ENCODE data around the gene FAM193A. TPM values are rescaled to one million over a fixed set of nuclear protein-coding genes. Genes with fewer than 3 reads are reported as not detected.
"Not testable (repeated sequence)": the region's sequence is repeated elsewhere in the genome, so short reads cannot be mapped to it uniquely, and the experiment has no call there.

Gene FAM193A
- total and polyA plus RNA-seq, 2 donors (not counting 1 experiment from before 2014, with no cell fraction given) = 16.0 to 62.7 TPM

GRCh38 chr4:2615821-2616220 lies 79.4 kb downstream of the FAM193A start:
- CTCF ChIA-PET = no interaction called here
- DNase-seq (no peak), ATAC-seq (ENCODE audit: low read depth) (no peak)
- Histone ChIP-seq H3K4me2 (replicated peaks; ENCODE audit: low read depth, low read length, poor library complexity, severe bottlenecking) (no peak overlapping the region), H3K9ac (ENCODE audit: low read length) (no peak overlapping the region), H3K9me3 (ENCODE audit: control extremely low read depth in 1 of 3, control insufficient read depth in 2 of 3, insufficient read depth in 1 of 3, low read length in 2 of 3) (no peaks in the 10 kb centered on the region), H4K20me1 (ENCODE audit: control insufficient read depth, insufficient read depth, low read length, poor library complexity, severe bottlenecking) (peaks cover 59% of the 10 kb centered on the region), H2AFZ (ENCODE audit: insufficient read depth, low read depth, low read length, poor library complexity, severe bottlenecking) (no peak overlapping the region), H3K27me3 (replicated peaks in 1 of 4; ENCODE audit: control extremely low read depth in 1 of 4, control insufficient read depth in 3 of 4, insufficient read depth in 4 of 4, low read length in 3 of 4) (no peaks in the 10 kb centered on the region), H3K4me3 (ENCODE audit: control extremely low read depth in 1 of 5, extremely low read depth in 1 of 5, insufficient read depth in 1 of 5, low read depth in 2 of 5, low read length in 4 of 5) (no peak overlapping the region), H3K36me3 (replicated peaks in 1 of 2; ENCODE audit: control extremely low read depth in 1 of 2, control insufficient read depth in 1 of 2, extremely low read depth in 1 of 2, insufficient read depth in 2 of 2, low read length in 1 of 2) (peaks cover 0 to 2% of the 10 kb centered on the region in 2 experiments), H3K4me1 (ENCODE audit: control insufficient read depth in 2 of 2, insufficient read depth in 2 of 2, low read length in 2 of 2) (no peaks in the 10 kb centered on the region), H3K79me2 (ENCODE audit: control insufficient read depth, insufficient read depth, low read length) (peaks cover 97% of the 10 kb centered on the region), H3K27ac (ENCODE audit: low read length in 2 of 2) (no peak overlapping the region)
- H3K9me3 Mint-ChIP-seq (ENCODE audit: insufficient read depth) = no peaks in the 10 kb centered on the region
- WGBS (ENCODE audit: insufficient coverage) = 97% methylated on average over 6 of the region's 14 CpGs
- intact Hi-C loops (cut with micrococcal nuclease) = no loop called here
- TF ChIP-seq, protein P1, sequence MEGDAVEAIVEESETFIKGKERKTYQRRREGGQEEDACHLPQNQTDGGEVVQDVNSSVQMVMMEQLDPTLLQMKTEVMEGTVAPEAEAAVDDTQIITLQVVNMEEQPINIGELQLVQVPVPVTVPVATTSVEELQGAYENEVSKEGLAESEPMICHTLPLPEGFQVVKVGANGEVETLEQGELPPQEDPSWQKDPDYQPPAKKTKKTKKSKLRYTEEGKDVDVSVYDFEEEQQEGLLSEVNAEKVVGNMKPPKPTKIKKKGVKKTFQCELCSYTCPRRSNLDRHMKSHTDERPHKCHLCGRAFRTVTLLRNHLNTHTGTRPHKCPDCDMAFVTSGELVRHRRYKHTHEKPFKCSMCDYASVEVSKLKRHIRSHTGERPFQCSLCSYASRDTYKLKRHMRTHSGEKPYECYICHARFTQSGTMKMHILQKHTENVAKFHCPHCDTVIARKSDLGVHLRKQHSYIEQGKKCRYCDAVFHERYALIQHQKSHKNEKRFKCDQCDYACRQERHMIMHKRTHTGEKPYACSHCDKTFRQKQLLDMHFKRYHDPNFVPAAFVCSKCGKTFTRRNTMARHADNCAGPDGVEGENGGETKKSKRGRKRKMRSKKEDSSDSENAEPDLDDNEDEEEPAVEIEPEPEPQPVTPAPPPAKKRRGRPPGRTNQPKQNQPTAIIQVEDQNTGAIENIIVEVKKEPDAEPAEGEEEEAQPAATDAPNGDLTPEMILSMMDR (IDR thresholded peaks at IDR 0.05) = no peak
- no peak for TF ChIP-seq EZH2 (IDR thresholded peaks at IDR 0.05; ENCODE audit: borderline replicate concordance, insufficient read depth, low read depth, low read length, poor library complexity, severe bottlenecking)
- no peak overlapping the region for H3K4me3 Mint-ChIP-seq
- H3K27me3 Mint-ChIP-seq = no peaks in the 10 kb centered on the region
- no peak overlapping the region for H3K27ac Mint-ChIP-seq
- POLR2A ChIA-PET = no interaction called here
- H3K4me1 Mint-ChIP-seq = peaks cover 25% of the 10 kb centered on the region

DNA sequence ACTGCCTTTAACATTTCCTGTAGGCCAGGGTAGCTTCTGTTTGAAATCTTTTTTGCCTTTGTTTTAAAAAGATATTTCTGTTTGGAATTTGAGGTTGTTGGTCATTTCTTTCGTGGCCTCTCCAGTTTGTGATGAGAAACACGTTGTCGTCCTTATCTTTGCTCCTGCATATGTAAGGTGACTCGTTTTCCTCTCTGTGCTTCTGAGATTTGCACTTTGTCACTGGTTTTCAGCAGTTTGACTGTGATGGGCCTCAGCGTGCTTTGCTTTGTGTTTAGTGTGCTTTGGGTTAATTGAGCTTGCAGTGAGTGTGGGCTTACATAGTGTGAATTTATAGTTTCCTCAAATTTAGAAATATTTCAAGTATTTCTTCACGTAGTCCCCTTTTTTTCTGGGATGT lies 81.5 kb downstream of the FAM193A start:
- CTCF ChIA-PET = interaction anchor here (0.6 kb wide), 1 partner anchor 13 kb away, joined by 3 read pairs; no protein-coding TSS in a partner anchor
- POLR2A ChIA-PET = no interaction called here
- peaks cover 74% of the 10 kb centered on the region for H4K20me1 ChIP-seq (ENCODE audit: control insufficient read depth, insufficient read depth, low read length, poor library complexity, severe bottlenecking)

GRCh38 chr4:2618729-2619128 lies 82.3 kb downstream of the FAM193A start:
- peaks cover 75% of the 10 kb centered on the region for H4K20me1 ChIP-seq (ENCODE audit: control insufficient read depth, insufficient read depth, low read length, poor library complexity, severe bottlenecking)
- H3K36me3 ChIP-seq (replicated peaks in 1 of 2; ENCODE audit: control extremely low read depth in 1 of 2, control insufficient read depth in 1 of 2, extremely low read depth in 1 of 2, insufficient read depth in 2 of 2, low read length in 1 of 2); POLR2A ChIA-PET; H3K27ac Mint-ChIP-seq; H3K4me1 ChIP-seq (ENCODE audit: control insufficient read depth in 2 of 2, insufficient read depth in 2 of 2, low read length in 2 of 2); H3K4me3 Mint-ChIP-seq; intact Hi-C loops (cut with micrococcal nuclease); H3K27me3 ChIP-seq (replicated peaks in 1 of 4; ENCODE audit: control extremely low read depth in 1 of 4, control insufficient read depth in 3 of 4, insufficient read depth in 4 of 4, low read length in 3 of 4); ATAC-seq (ENCODE audit: low read depth); H2AFZ ChIP-seq (ENCODE audit: insufficient read depth, low read depth, low read length, poor library complexity, severe bottlenecking); H3K9ac ChIP-seq (ENCODE audit: low read length); H3K27ac ChIP-seq (ENCODE audit: low read length in 2 of 2); DNase-seq; H3K4me3 ChIP-seq (ENCODE audit: control extremely low read depth in 1 of 5, extremely low read depth in 1 of 5, insufficient read depth in 1 of 5, low read depth in 2 of 5, low read length in 4 of 5); H3K9me3 ChIP-seq (ENCODE audit: control extremely low read depth in 1 of 3, control insufficient read depth in 2 of 3, insufficient read depth in 1 of 3, low read length in 2 of 3); H3K4me2 ChIP-seq (replicated peaks; ENCODE audit: low read depth, low read length, poor library complexity, severe bottlenecking); H3K9me3 Mint-ChIP-seq (ENCODE audit: insufficient read depth); H3K27me3 Mint-ChIP-seq: not testable (repeated sequence)
- peaks cover 37% of the 10 kb centered on the region for H3K4me1 Mint-ChIP-seq
- 97% methylated on average over 8 of the region's 9 CpGs for WGBS (ENCODE audit: insufficient coverage)
- peaks cover 97% of the 10 kb centered on the region for H3K79me2 ChIP-seq (ENCODE audit: control insufficient read depth, insufficient read depth, low read length)
- CTCF ChIA-PET = interaction anchor here (0.6 kb wide), 1 partner anchor 14 kb away, joined by 3 read pairs; no protein-coding TSS in a partner anchor

More for the DNA sequence above, 81.5 kb downstream of the FAM193A start:
- Mint-ChIP-seq H3K4me1 (peaks cover 32% of the 10 kb centered on the region), H3K9me3 (ENCODE audit: insufficient read depth) (no peaks in the 10 kb centered on the region), H3K27ac (no peak overlapping the region), H3K4me3 (no peak overlapping the region), H3K27me3 (no peaks in the 10 kb centered on the region)
- H2AFZ ChIP-seq (ENCODE audit: insufficient read depth, low read depth, low read length, poor library complexity, severe bottlenecking) = no peak overlapping the region
- H3K4me1 ChIP-seq (ENCODE audit: control insufficient read depth in 2 of 2, insufficient read depth in 2 of 2, low read length in 2 of 2) = no peaks in the 10 kb centered on the region
- no peak overlapping the region for H3K4me3 ChIP-seq (ENCODE audit: control extremely low read depth in 1 of 5, extremely low read depth in 1 of 5, insufficient read depth in 1 of 5, low read depth in 2 of 5, low read length in 4 of 5)
- ATAC-seq (ENCODE audit: low read depth) = no peak
- peaks cover 97% of the 10 kb centered on the region for H3K79me2 ChIP-seq (ENCODE audit: control insufficient read depth, insufficient read depth, low read length)
- DNase-seq = no peak
- no peaks in the 10 kb centered on the region for H3K27me3 ChIP-seq (replicated peaks in 1 of 4; ENCODE audit: control extremely low read depth in 1 of 4, control insufficient read depth in 3 of 4, insufficient read depth in 4 of 4, low read length in 3 of 4)
- H3K9me3 ChIP-seq (ENCODE audit: control extremely low read depth in 1 of 3, control insufficient read depth in 2 of 3, insufficient read depth in 1 of 3, low read length in 2 of 3) = no peaks in the 10 kb centered on the region
- H3K27ac ChIP-seq (ENCODE audit: low read length in 2 of 2) = no peak overlapping the region
- TF ChIP-seq, protein P1 (IDR thresholded peaks at IDR 0.05) = no peak
- TF ChIP-seq EZH2 (IDR thresholded peaks at IDR 0.05; ENCODE audit: borderline replicate concordance, insufficient read depth, low read depth, low read length, poor library complexity, severe bottlenecking) = no peak
- H3K36me3 ChIP-seq (replicated peaks in 1 of 2; ENCODE audit: control extremely low read depth in 1 of 2, control insufficient read depth in 1 of 2, extremely low read depth in 1 of 2, insufficient read depth in 2 of 2, low read length in 1 of 2) = peaks cover 0 to 7% of the 10 kb centered on the region in 2 experiments
- H3K9ac ChIP-seq (ENCODE audit: low read length) = no peak overlapping the region
- intact Hi-C loops (cut with micrococcal nuclease) = no loop called here
- 81% methylated on average over 3 of the region's 6 CpGs for WGBS (ENCODE audit: insufficient coverage)
- no peak overlapping the region for H3K4me2 ChIP-seq (replicated peaks; ENCODE audit: low read depth, low read length, poor library complexity, severe bottlenecking)

Data from B cell (primary cell).